Choroid plexus epithelial cell (primary cell): ENCODE measurements around the gene ZNF282.
A peak's percentile ranks its signal among the peaks of the same experiment; 100 is the strongest.

Experiments
- DNase-seq: peaks from one replicate; pipeline ENCODE4 v3.0.0-alpha.2; 2010; ENCODE audit warnings: low read depth
- H3K4me3 ChIP-seq: 2 replicates; pipeline ENCODE4 v1.5.1; 2011; ENCODE audit warnings: low read depth, mild to moderate bottlenecking, control low read depth, low read length, moderate library complexity
- CTCF ChIP-seq: conservative IDR thresholded peaks from 2 replicates; pipeline ENCODE4 v1.5.1; 2011; ENCODE audit warnings: low read depth, mild to moderate bottlenecking, control low read depth, inconsistent platforms, low read length, moderate library complexity

The ZNF282 gene

DNA sequence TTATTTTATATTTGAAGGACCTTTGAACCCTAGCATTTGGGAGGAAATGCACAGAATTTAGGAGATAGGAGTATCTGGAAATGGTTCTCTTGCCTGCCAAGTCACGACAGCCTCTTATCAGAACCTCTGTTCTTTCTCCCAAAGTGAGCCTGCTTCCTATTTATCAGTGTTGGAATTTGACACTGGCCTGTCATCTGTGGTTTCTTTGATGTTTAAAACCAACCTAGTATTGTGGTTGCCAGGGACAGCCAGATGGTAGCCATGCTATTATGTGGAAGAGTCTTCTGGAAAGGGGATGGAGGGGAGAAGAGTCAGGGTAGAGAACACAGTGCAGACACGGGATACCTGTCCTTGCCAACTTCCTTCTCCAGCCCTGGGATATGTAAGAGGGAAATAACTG, 21.1 kb downstream of the ZNF282 start:
- no peak for TF ChIP-seq CTCF
- DNase-seq: no peak
- H3K4me3 ChIP-seq: no peak overlapping the region

GRCh38 chr7:149217570-149217969, 22.2 kb downstream of the ZNF282 start:
- H3K4me3 ChIP-seq: no peak overlapping the region
- no peak for DNase-seq
- no peak for TF ChIP-seq CTCF

- no peak for TF ChIP-seq CTCF
- DNase-seq: no peak
- no peak overlapping the region for H3K4me3 ChIP-seq
These were observed 23.4 kb downstream of the ZNF282 start for GRCh38 chr7:149218469-149219420.

- peak; percentile 46 for DNase-seq
- TF ChIP-seq CTCF: no peak
- no peak overlapping the region for H3K4me3 ChIP-seq
These were observed 25.2 kb downstream of the ZNF282 start for GRCh38 chr7:149220534-149220933.

DNA sequence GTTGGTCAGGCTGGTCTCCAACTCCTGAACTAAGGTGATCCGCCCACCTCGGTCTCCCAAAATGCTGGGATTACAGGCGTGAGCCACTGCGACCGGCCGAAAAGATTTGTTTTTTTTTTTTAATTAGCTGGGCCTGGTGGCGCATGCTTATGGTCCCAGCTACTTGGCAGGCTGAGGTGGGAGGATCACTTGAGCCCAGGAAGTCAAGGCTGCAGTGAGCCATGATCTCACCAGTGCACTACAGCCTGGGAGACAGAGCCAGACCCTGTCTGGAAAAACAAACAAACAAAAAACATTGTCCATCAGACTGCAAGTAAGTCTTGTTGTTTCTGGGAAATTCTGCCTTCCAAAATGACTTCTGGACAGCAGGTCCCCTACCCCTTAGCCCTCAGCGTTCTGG, 27.8 kb downstream of the ZNF282 start:
- no peak for DNase-seq

GRCh38 chr7:149223761-149224160, 28.4 kb downstream of the ZNF282 start:
- no peak for TF ChIP-seq CTCF
- no peak for DNase-seq
- no peak overlapping the region for H3K4me3 ChIP-seq

More for the DNA sequence above, 27.8 kb downstream of the ZNF282 start:
- TF ChIP-seq CTCF: no peak
- H3K4me3 ChIP-seq: no peak overlapping the region

- DNase-seq: no peak
- TF ChIP-seq CTCF: no peak
- no peak overlapping the region for H3K4me3 ChIP-seq
These were observed 29.0 kb downstream of the ZNF282 start for GRCh38 chr7:149224352-149224751.
